Activated T-cell treated with anti-CD3 and anti-CD28 coated beads for 48 hours (primary cell): ENCODE measurements around the gene RHOBTB1.

Experiments
- DNase-seq: peaks from one replicate; pipeline ENCODE4 v3.0.0-alpha.2; 2020; ENCODE audit warnings: low read depth

The RHOBTB1 gene

DNA sequence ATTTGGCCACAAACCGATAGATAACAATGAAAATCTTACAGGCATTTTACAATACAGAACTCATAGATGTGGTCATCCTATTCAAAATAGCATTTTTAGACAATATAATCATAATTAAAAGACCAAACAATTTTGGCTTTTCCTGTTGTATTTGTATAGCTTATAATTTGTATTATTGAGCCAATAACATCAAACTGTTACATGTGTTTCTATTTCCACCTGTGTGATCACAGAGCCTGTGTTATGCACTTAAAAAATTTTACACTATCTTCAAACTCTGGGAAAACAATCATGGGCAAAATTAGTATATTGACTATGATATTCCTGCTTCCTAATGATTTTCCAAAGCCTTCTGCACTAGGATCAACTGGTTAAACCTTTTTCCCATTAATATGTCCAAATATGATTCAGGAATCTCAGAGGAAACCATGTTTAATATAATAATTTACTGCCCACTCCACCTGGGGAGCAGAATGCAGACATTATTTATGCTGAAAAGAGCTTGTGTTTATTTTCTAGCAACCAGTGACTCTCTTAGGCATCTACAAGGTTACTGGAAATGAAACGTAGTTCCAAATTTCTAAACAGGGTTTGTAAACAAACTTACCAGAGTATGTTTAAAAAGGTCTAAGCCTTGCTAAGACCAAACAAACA lies 1.7 kb downstream of the RHOBTB1 start:
- DNase-seq: no peak

DNA sequence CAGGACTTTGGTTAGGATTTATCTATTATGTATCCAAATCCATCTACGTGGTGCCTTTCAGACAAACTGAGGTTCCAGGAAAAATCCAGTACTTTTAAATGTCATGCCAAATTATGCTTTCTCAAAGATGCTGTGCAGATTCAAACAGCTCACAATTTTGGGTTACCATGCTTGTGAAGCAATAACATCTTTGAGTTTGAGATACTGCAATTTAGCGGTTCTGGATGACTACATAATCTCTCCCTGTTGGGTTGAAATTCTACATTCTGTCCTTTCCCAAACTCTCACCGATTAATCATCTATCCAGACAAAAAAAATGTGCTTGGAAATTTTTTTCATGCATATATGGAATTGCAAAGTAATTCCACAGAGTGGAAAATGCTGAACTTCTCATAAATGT lies 3.5 kb downstream of the RHOBTB1 start:
- DNase-seq: no peak

DNA sequence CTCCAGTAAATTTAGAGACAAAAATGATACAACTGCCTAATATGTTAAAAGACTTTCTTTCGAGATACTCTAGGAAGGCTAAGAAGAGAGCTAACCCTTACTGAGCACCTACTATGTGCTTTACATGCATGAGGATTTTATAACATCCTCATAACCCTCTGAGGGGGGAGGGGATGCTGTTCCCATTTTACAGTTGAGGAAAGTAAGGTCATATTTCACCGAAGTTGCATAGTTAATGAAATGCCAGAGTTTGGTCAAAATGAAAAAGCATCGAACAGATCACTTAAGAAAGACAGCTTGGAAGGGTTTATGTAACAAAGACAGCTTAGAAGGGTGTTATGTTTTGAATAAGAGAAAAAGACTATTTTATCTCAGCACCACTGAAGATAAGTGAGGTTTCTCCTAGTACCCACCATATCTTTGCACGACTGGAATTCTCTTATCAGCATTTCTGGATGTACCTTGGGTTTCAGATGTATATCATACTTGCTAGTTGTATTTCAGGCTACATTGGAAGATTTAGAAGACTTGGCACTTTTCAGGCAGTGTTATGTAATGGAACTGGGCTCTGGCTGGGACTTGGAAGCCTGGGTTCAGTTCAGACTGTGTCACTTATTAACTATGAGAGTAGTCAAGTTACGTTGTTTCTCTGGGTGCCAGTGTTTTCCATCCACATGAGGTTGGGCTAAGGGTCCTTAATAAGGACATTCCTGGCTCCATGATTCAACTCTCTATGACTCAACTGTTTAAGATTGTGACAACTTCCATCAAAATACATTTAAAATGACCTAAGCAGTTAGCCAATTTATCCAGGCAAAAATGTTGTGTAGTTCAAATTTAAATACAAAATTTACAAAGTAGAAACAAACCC lies 6.0 kb downstream of the RHOBTB1 start:
- DNase-seq: no peak

DNA sequence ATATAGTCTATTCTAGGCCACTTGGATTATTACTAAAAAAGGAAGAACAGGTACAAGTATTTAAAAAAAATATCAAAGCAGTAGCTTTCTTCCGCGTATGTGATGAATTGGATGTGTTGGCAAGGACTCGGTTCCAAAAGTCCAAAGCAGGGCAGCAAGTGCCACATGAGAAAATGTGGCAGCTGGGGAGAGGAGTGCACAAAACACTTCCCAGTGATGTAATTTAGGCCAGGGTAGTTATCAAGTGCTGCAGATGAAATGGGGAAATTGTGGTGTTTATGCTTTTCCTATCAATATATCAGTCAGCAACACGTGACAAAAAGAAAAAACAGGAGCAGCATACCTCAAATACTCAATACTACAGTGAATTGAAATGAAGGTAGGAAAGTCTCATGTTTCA lies 7.0 kb downstream of the RHOBTB1 start:
- no peak for DNase-seq

DNA sequence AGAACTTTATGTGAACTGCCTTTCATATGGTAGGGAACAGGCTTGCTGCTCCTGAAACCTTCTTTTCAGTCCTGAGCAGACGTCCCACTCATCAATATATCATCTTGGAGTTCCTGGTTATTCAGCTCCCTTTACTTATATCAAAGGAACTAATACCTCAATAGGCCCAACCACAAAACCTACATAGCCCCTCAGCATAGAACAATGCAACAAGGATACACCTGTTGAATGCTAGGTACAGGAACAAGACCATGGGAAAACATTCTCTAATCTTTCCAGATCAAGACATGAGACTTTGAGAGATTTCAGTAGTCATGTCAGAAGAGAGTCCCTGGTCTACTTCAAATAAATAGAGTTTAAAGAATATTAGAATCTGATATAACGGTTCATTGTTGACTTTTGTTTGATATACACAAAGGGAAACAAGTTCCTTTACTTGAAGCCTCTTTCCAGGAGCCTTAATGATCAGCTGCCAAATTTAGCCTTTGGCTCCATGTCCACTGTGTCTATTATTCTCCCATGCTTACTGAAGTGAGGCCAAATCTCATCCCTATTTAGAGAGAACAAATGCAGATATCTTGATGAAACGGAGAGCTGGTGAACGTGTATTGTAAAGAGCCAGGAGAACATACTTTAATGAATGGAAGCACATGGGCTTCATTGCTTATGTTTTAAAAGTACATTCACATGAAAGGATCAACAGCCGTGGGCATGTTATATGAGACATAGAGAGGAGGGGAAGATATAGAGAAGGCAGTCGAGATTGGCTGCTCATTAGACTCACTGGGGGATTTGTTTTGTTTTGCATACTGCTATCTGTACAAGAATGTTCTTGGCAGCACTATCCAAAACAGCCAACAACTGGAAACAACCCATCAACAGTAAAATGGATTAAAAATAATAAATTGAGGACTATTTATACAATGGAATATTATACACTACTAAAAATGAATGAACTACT lies 9.5 kb downstream of the RHOBTB1 start:
- DNase-seq: no peak

DNA sequence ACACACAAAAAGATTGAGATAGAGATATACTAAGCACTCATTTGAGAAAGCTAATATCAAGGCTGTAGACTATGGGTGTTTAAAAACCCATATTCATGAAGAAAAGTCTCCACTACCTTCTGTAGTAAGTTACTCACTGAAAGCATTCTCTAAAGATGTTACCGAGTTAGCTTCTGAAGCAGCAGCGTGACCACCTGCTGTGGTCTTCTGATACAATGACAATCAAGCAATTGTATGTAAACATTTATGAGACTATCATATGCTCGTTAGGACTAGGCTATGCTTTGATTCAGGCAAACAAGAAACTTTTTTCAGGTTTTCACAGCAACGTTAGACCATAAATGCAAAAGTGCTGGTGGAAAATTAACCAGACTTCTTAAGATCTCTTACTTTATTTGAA lies 11.2 kb downstream of the RHOBTB1 start:
- no peak for DNase-seq

DNA sequence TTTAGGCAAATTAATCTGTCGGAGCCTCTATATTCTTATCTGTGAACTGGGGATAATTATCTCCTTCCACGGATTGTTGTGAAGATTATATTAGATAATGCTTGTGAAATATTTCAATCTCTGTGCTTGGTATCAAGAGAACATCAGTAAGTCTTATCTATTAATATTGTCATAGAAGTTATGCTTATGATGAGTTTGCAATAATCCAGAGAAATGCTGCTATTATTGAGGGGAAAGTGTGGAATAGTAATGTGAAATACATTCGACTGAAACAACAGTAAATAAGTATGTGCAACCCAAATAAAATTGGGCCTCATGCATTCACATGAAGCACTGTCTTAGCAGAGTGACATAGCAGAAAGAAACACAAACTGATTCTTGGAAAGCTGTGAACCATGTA lies 13.7 kb downstream of the RHOBTB1 start:
- DNase-seq: no peak

DNA sequence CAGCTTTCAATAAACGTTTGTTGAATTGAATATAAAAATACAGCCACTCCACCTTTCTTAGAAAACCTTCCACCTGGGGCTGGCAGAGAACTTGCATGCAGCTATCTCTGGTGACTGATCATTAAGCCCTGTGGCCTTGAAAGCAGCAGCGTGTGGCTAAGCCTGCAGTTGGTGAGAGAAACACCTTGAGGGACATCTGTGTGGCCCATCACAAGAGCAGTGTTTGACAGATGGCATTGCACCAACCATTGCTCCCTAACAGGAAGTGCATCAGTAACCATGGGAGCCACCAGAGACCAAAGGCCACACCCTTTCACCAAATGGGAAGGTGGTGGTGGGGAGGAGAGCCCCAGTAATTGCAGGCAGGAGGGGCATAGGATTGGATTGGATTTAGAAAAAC lies 22.4 kb downstream of the RHOBTB1 start:
- no peak for DNase-seq

DNA sequence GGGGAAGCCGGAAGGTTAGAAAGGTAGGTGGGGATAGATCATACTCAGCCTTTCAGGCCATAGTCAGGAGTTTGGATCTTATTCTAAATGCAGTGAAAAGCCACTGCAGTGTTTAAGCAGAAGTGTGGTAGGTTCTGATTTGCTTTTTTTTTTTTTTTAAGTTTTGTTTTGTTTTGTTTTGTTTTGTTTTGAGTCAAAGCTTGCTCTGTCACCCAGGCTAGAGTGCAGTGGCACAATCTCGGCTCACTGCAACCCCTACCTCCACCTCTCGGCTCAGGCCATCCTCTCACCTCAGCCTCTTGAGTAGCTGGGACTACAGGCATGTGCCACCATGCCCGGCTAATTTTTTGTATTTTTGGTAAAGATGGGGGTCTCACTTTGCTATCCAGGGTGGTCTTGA lies 23.5 kb downstream of the RHOBTB1 start:
- DNase-seq: no peak

DNA sequence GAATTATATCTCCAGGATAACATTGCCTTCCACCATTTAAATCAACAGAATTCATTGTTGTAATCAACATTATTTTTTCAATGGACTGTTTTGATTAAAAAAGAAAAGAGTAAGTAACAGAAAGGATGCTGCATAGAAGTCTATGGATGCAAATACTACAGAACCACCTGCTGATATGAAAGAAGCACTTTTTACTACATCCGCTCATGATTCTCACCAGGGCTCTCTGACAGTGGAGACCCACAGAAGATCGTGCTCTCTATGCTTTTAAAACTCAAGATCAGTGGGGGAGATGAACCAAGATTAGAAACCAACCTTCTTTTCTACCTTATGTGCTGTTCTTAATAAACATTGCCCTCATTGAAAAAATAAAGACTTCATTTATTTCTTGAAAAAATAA lies 24.4 kb downstream of the RHOBTB1 start:
- no peak for DNase-seq

DNA sequence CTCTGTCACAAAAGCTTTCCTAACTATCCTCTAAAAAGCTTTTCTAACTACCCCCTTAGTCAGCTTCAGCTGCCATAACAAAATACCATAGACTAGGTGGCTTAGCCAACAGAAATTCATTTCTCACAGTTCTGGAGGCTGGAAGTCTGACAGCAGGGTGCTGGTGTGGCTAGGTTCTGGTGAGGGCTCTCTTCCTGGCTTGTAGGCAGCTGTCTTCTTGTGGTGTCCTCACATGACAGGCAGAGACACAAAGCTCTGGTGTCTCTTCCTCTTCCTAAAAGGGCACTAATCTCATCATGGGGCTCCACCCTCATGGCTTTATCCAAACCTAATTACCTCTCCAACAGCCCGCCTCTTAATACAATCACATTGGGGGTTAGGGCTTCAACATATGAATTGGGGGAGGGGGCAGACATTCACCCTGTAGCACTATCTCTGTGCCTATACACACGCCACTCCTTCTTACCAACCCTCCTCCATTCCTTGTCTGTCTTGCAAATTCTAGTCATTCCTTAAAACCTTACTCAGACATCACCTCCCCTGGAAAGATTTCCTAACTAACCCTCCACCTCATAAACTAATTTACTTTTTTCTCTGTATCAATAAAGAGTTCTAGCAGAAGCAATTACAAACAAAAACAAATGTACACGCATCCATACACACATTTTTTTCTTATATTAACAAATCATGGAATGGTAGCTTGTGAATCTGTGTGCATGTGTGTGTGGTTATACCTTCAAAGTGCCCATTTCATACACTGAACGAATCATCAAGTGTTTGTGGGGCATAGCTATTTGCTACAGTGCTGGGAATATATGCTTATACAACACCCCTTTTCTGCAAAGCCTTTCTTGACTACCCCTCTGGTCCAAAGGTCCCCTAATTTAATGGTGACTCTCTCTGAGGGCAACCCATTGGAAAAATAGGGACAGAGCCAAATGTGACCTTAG lies 26.4 kb downstream of the RHOBTB1 start:
- no peak for DNase-seq

DNA sequence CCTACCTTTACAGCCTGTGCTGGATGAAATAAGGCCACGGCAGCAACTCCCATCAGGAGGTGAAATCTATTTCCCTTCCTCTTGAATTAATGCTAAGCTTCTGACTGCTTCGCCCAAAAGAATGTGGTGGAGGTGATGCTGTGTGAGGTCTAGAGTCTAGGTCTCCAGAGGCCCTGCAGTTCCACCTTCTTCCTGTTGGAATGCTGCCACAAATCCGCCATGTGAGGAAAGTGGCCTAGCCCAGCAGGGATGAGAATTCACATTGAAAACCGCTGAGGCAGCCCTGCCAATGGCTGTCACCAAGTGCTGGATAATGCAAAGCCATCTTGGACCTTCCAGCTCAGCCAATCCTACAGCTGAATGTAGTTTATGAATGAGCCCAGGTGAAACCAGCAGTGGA lies 28.0 kb downstream of the RHOBTB1 start:
- DNase-seq: no peak

DNA sequence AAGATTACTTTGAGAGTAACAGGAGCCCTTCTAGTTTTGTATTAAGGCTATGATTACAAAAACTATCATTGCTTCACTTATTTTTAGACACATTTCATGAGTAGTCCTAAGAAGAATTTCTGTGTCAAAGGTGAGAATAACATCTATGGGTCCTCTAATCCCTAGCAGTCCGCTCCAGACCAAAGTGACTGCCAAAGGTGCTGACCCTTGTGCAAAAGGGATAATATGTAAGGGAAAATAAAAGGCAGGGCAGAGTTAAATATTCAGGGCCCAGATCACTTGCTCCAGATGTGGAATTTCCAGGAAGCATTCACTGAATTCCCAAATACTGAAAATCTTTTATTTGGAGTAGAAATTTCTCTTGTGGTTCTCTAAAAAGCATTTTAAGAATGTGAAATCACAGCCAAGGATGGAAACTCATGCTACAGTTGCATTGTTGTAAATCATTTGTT lies 29.3 kb downstream of the RHOBTB1 start:
- no peak for DNase-seq

DNA sequence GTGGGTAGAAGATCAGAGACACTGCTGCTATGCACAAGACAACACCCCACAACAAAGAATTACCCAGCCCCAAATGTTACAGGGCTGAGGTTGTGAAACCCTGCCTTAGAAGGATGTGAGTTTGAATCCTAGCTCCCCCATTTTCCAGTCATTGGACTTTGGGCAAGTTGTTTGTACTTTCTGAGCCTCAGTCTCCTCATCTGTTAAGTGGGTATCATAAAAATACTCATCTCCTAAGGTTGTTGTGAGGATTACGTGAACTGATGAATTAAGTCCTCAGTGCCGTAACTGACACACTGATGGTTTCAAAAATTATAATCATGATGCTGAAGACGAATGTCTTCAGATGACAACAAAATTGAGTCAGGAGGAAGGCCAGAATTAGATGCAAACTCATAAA lies 30.3 kb downstream of the RHOBTB1 start:
- no peak for DNase-seq

DNA sequence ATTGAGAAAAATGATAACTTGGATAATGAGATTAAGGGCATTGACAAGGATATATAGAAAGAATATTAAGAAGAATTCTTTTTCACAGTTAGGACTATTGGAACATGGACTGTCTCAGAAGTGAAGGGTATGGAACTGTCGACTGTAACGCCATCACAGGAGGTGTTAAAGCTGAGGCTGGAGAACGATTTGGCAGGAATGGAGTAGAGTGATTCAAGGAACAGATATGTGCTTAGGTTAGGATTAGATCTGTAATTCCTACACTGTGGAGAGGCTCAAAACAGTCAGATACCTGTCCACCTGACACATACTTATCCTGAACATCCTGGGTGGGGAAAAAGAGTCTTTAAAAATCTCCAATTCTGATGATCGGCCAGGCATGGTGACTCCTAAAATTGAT lies 30.9 kb downstream of the RHOBTB1 start:
- DNase-seq: no peak

DNA sequence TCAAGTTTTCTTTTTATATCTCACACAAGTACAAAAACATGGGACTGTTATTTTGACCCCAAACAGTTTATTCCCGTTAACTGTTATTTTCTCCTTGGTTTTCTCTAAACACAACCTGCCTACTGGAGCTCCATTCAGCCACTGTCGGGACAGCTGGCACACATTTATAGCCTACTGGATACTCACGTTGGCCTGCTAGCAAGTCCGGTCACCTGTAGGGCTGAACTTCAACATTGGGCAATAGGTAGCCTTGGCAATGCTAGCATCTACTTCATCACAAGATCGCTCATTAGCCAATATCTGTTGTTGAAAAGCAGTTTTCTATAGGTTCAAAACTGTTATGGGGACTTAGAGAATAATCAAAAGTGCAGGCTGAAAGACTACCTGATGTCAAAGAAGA lies 32.3 kb downstream of the RHOBTB1 start:
- no peak for DNase-seq

DNA sequence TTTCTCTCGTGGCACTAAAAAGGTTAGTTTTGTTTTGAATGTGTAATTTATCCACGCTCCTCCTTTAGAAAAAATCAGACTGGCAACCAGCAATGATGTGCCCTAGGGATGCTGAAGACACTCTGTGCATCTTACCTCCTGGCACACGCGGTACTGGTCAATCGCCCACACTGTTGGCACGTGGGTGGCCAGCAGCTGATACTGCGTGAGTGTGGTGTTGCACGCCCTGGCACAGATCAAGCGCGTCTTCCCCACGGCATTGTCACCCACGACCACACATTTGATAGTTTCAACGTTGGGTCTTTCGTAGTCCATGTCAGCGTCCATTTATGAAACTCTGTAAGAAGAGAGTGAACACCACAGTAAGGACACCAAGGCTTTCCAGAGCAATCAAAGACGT lies 32.8 kb downstream of the RHOBTB1 start:
- no peak for DNase-seq

DNA sequence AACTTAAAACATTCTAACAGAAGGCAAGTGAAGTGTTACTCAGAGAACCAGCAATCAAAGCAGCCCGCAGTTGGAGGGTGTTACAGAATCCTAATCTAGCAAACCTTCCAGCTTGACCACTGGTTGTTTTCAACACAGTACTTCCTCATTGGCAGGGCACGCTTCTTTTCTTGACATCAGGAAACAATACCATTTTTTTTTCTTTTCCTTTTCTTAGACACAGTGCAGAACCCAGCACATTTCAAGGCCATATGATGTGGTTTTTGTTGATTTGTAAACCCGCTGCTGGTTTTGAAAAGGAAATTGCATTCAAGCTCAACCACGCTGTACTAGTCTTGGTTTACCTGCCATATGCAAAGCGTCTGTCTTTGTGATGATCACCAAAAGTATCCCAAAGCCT lies 33.4 kb downstream of the RHOBTB1 start:
- no peak for DNase-seq

DNA sequence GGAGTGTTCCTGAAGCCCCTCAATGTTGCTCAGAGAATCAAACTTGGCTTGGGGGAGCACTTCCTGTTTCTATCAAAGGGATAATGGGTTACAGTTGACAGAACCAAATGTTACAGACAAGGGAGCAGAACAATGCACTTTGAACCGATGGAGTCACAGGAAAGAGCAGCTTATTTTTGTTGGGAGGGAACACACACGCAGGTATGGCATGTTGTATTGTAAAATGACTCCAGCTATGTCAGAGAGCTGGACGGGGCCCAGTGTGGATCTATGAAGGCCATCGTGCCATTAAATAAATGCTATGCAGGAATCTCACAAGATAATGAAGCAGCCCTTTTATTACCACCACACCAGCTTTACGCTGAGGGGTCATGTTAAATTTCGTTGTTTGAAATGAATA lies 35.1 kb downstream of the RHOBTB1 start:
- no peak for DNase-seq

DNA sequence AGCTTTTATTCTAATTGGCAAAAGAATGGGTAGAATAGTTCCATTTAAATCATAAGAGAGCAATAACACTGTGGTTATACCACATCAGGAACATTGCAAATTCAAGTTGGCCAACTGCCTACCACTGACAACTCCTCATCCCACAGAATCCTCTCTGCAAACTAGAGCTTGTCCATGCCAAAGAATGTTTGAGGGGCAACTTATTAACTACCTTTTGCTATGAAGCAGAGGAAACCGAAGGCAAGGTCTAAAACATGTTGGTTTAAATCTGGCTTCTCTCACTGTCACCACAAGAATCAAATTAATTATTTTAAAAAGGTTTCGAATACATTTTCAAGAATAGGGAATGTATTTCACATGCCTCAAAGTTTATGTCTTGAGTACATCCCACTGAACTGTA lies 36.0 kb downstream of the RHOBTB1 start:
- no peak for DNase-seq

DNA sequence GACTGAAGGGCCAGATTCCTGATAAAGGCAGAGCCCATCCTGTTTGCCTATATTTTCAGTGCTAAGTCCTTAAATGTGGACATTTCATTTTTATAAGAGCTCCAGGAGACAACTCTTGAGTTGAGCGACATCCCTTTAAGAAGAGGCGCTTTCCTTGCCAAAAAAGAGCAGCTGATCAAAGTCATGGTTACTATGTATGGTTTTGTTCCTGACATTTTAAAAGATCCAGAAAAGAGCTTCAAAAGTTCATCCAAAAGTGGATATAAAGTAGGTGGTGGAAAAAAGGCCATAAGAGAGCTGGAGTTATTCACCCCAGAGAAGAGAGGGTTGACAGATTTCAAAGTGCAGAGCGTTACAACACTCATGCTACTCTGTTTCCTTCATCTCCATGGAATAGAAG lies 36.7 kb downstream of the RHOBTB1 start:
- DNase-seq: no peak
